Endothelial cell of umbilical vein (primary cell): ENCODE results near the gene ZNF600.
"Not testable (repeated sequence)": the region's sequence is repeated elsewhere in the genome, so short reads cannot be mapped to it uniquely, and the experiment has no call there.

Source experiments
- EZH2 ChIP-seq: IDR thresholded peaks from 2 replicates; pipeline ENCODE4 v1.6.1; 2012; ENCODE audit warnings: borderline replicate concordance, low read depth, mild to moderate bottlenecking, moderate library complexity, low read length, inconsistent platforms; ENCODE audit not compliant: severe bottlenecking
- TF ChIP-seq, protein P1 (sequence below): IDR thresholded peaks from 2 replicates; pipeline ENCODE4 v1.6.1; 2011; ENCODE audit not compliant: insufficient read depth, insufficient read length

DNA sequence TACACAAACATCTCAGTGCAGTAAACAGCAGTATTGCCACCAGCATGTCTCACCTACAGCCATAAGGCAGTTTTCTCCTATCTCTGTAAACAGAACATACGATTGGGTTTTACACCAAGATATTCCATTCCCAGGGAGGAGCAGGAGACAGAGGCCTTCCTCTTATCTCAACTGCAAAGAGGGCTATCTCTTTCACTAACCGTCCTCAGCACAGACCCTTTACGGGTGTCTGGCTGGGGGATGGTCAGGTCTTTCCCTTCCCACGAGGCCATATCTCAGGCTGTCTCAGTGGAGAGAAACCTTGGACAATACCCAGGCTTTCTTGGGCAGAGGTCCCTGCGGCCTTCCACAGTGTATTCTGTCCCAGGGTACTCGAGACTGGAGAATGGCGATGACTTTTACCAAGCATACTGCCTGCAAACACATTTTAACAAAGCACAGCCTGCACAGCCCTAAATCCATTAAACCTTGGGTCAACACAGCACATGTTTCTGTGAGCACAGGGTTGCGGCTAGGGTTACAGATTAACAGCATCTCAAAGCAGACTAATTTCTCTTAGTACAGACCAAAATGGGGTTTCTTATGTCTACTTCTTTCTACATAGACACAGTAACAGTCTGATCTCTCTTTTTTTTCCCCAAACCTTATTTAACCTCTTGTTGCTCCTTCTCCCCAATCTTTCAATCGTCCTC lies 62.5 kb downstream of the ZNF600 start:
- TF ChIP-seq, protein P1, sequence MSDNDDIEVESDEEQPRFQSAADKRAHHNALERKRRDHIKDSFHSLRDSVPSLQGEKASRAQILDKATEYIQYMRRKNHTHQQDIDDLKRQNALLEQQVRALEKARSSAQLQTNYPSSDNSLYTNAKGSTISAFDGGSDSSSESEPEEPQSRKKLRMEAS: not testable (repeated sequence)
- TF ChIP-seq EZH2: not testable (repeated sequence)
